GM12878 (cell line): Measurements from ENCODE around the gene SLC32A1. TPM values are rescaled to one million over a fixed set of nuclear protein-coding genes. Genes with fewer than 3 reads are reported as not detected.

Experiments used
- ATAC-seq: fragments of 200-7000 bp; cut with Tn5 transposase; 3 replicates; pipeline ENCODE4 v1.9.1; 2020; ENCODE audit warnings: mild to moderate bottlenecking, moderate library complexity
- BruUV-seq: library from RNA; stranded (reverse); fragments of 400-500 nt; replicated peaks from 2 replicates; lab custom pipeline; 2021; lab: Mats Ljungman, UMichigan
- CTCF ChIA-PET: fragments of 300-600 bp; sonication (Branson Sonifier 250); formaldehyde crosslinking; extraction: SDS; loops from one replicate; lab custom pipeline; 2021; ENCODE audit warnings: inconsistent platforms; lab: Yijun Ruan, JAX
- POLR2A ChIA-PET: fragments of 350-600 bp; formaldehyde crosslinking; extraction: SDS; loops from one replicate; lab custom pipeline; 2021; ENCODE audit warnings: inconsistent platforms; lab: Charles Lee
- RAD21 ChIA-PET: fragments of 300-600 bp; sonication (Branson Sonifier 250); formaldehyde crosslinking; loops from one replicate; lab custom pipeline; 2023; ENCODE audit warnings: antibody characterized with exemption; ENCODE audit not compliant: unreplicated experiment; lab: Charles Lee
- SMC1A ChIA-PET: fragments of 300-600 bp; sonication (Branson Sonifier 250); formaldehyde crosslinking; loops from one replicate; lab custom pipeline; 2023; ENCODE audit not compliant: unreplicated experiment, uncharacterized antibody; lab: Charles Lee
- DNase-seq: peaks from one replicate; pipeline ENCODE4 v3.0.0-alpha.2; 2011; ENCODE audit warnings: low read depth, low spot score
- FAIRE-seq: peaks from 3 replicates; lab custom pipeline; 2011; peaks lifted over from hg19 to GRCh38; lab: Jason Lieb, UNC
- H2AFZ ChIP-seq: 2 replicates; pipeline ENCODE4 v1.6.0; 2011; ENCODE audit warnings: low read depth, low read length, control low read depth; ENCODE audit not compliant: control insufficient read depth
- H3K27ac ChIP-seq: 2 replicates; pipeline ENCODE4 v1.5.1; 2011; ENCODE audit warnings: control low read depth; ENCODE audit not compliant: control insufficient read depth, insufficient read depth
- H3K27me3 ChIP-seq, 2 experiments: replicated peaks in 1 of 2; 2 replicates each; pipeline versions ENCODE4 v1.6.0 to v1.6.1; 2011; ENCODE audit warnings: low read length in 1 of 2; ENCODE audit not compliant: control insufficient read depth in 2 of 2, insufficient read depth in 2 of 2
- H3K36me3 ChIP-seq, 2 experiments: 2 replicates each; pipeline ENCODE4 v1.5.1; 2011; ENCODE audit warnings: low read length in 1 of 2; ENCODE audit not compliant: control insufficient read depth in 2 of 2, insufficient read depth in 2 of 2
- H3K4me1 ChIP-seq: 2 replicates; pipeline ENCODE4 v1.6.1; 2011; ENCODE audit warnings: mild to moderate bottlenecking, low read length, moderate library complexity, mixed read lengths; ENCODE audit not compliant: control insufficient read depth, insufficient read depth
- H3K4me2 ChIP-seq: 2 replicates; pipeline ENCODE4 v1.6.0; 2011; ENCODE audit warnings: control low read depth; ENCODE audit not compliant: control insufficient read depth, insufficient read depth
- H3K4me3 ChIP-seq: fragments of 200-600 bp; sonication (generic); 2 replicates; pipeline ENCODE4 v1.5.1; 2016
- H3K79me2 ChIP-seq: 2 replicates; pipeline ENCODE4 v1.6.0; 2011; ENCODE audit warnings: low read length; ENCODE audit not compliant: control insufficient read depth, insufficient read depth
- H3K9ac ChIP-seq: 2 replicates; pipeline ENCODE4 v1.8.0; 2011; ENCODE audit warnings: low read length, control low read depth, mixed read lengths; ENCODE audit not compliant: control insufficient read depth, insufficient read depth
- H3K9me3 ChIP-seq: replicated peaks from 3 replicates; pipeline ENCODE4 v1.5.1; 2011; ENCODE audit warnings: mild to moderate bottlenecking, low read length; ENCODE audit not compliant: control insufficient read depth, insufficient read depth
- H4K20me1 ChIP-seq: 2 replicates; pipeline ENCODE4 v1.6.0; 2011; ENCODE audit not compliant: control insufficient read depth, insufficient read depth
- LARP7 ChIP-seq: fragments of 450-650 bp; IDR thresholded peaks from 2 replicates; pipeline ENCODE4 v1.6.1; 2017; ENCODE audit warnings: mild to moderate bottlenecking
- MXI1 ChIP-seq: fragments of 150-350 bp; IDR thresholded peaks from 2 replicates; pipeline ENCODE4 v1.6.1; 2011; ENCODE audit warnings: low read depth, mild to moderate bottlenecking, inconsistent platforms, low read length, improper control_type of control experiment
- NR2F1 ChIP-seq: fragments of 450-650 bp; conservative IDR thresholded peaks from 2 replicates; pipeline ENCODE4 v1.6.1; 2017; ENCODE audit warnings: mild to moderate bottlenecking
- RELA ChIP-seq: fragments of 450-650 bp; IDR thresholded peaks from 2 replicates; pipeline ENCODE4 v1.8.0; 2014; ENCODE audit warnings: borderline replicate concordance; ENCODE audit not compliant: partially characterized antibody
- RUNX3 ChIP-seq: IDR thresholded peaks from 2 replicates; pipeline ENCODE4 v1.6.1; 2012; ENCODE audit warnings: low read length, inconsistent platforms
- TAF1 ChIP-seq: IDR thresholded peaks from 2 replicates; pipeline ENCODE4 v1.6.1; 2011; ENCODE audit warnings: mild to moderate bottlenecking, low read depth, low read length, borderline replicate concordance
- YY1 ChIP-seq: IDR thresholded peaks from 2 replicates; pipeline ENCODE4 v1.6.1; 2011; ENCODE audit warnings: low read depth, mild to moderate bottlenecking, low read length
- ZNF207 ChIP-seq: fragments of 450-650 bp; IDR thresholded peaks from 2 replicates; pipeline ENCODE4 v1.6.1; 2014; ENCODE audit warnings: antibody characterized with exemption, mild to moderate bottlenecking, borderline replicate concordance
- WGBS: methylation state at CpG from one replicate; pipeline ENCODE4 v1.1.6; 2016; ENCODE audit warnings: low lambda C conversion rate; ENCODE audit not compliant: insufficient replicate concordance, insufficient coverage; ENCODE audit errors: missing lambda C conversion rate; 5-methylcytosine and 5-hydroxymethylcytosine counted together
- in situ Hi-C: fragments of 300-500 bp; cut with MboI; formaldehyde crosslinking; loops from 9 replicates; pipeline ENCODE4 v1.14.3; 2018; ENCODE audit warnings: mixed read lengths
- intact Hi-C: fragments of 100-400 bp; cut with micrococcal nuclease; formaldehyde crosslinking; loops from one replicate; pipeline ENCODE4 v1.14.2; 2022; ENCODE audit not compliant: unreplicated experiment
- polyA plus RNA-seq, 11 experiments: library from polyadenylated mRNA; depleted of rRNA in 4 of 11; unstranded in 6 of 11; stranded (reverse) in 5 of 11; fragments of >200 nt; fragmentation: Nextera tagmentation in 4 of 11; fragmentation: Illumina TruSeq in 1 of 11; extraction: Ambion mirVana in 4 of 11; extraction: Trizol in 1 of 11; gene quantifications; 1 replicate in 1 of 11; 2 replicates in 10 of 11; pipeline versions ENCODE4 v1.2.1 to v1.2.3, GENCODE V29; 2011 to 2016; ENCODE audit warnings: inconsistent platforms in 2 of 11, missing spikeins in 2 of 11, low read depth in 1 of 11
- total RNA-seq, 4 experiments: library from RNA; depleted of rRNA in 3 of 4; stranded (reverse); fragments of >200 nt in 3 of 4; fragmentation: Illumina TruSeq in 1 of 4; extraction: Trizol in 1 of 4; gene quantifications; 2 replicates each; pipeline versions ENCODE4 v1.2.1 to v1.2.3, GENCODE V29; 2013 to 2021
- TF ChIP-seq, protein P1 (sequence below): fragments of 450-650 bp; conservative IDR thresholded peaks from 2 replicates; pipeline ENCODE4 v1.6.1; 2017; ENCODE audit warnings: mild to moderate bottlenecking, moderate library complexity
- TF ChIP-seq, protein P2 (sequence below): IDR thresholded peaks from 2 replicates; pipeline ENCODE4 v1.6.1; 2011; ENCODE audit warnings: borderline replicate concordance, low read depth, mild to moderate bottlenecking, moderate library complexity, low read length; ENCODE audit not compliant: insufficient read depth, poor library complexity, severe bottlenecking
- TF ChIP-seq, protein P3 (sequence below): IDR thresholded peaks from 2 replicates; pipeline ENCODE4 v1.6.1; 2012; ENCODE audit warnings: low read depth, low read length, improper control_type of control experiment
- TF ChIP-seq, protein P4 (sequence below): fragments of 450-650 bp; IDR thresholded peaks from 2 replicates; pipeline ENCODE4 v1.6.1; 2016; ENCODE audit warnings: mild to moderate bottlenecking
- TF ChIP-seq, protein P5 (sequence below): fragments of 450-650 bp; IDR thresholded peaks from 2 replicates; pipeline ENCODE4 v1.6.1; 2018; ENCODE audit warnings: borderline replicate concordance, mild to moderate bottlenecking; ENCODE audit not compliant: partially characterized antibody

The SLC32A1 gene
- total and polyA plus RNA-seq, 10 of the 15 experiments (the other 5 are each of a cell fraction or from before 2014, with no cell fraction given) = not detected

DNA sequence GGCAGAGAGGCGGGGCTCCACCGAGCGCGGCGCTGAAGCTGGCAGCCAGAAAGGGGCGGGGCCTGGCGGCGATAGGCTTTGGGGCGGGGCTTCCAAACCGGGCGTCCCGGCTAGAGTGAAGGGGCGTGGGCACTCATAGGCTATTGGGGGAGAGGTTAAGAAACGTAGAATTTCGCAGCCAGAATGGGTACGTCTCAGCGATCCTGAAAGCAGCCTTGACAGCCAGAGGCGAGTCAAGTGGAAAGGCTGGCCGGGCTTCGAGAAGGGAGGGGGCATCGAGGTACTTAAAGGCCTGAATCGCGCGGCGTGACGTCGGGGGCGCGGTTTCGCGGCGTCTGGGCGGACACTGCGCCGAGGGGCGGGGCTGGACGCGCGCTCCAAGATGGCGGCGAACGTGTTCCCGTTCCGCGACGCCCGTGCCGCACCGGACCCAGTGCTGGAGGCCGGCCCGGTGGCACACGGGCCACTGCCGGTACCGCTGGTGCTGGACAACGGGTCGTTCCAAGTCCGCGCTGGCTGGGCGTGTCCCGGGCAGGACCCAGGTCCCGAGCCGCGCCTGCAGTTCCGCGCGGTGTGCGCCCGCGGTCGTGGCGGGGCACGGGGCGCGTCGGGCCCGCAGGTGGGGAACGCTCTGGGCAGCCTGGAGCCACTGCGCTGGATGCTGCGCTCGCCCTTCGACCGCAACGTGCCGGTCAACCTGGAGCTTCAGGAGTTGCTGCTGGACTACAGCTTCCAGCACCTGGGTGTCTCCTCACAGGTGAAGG lies 24.0 kb downstream of the SLC32A1 start, which contains the start of gene ACTR5:
Gene ACTR5, plus strand, starts transcription at position 364 of the 764 bp plus-strand sequence. Its CDS starts 19 bp downstream, at position 383.
- peaks cover 0 to 6% of the 10 kb centered on the region in 2 experiments; a peak in 2 of 4 replicates for H3K36me3 ChIP-seq
- H2AFZ ChIP-seq = peak within 1 kb of the TSS; percentile 98
- ChIA-PET POLR2A (interaction anchor here (0.6 to 1.2 kb wide), 3 partner anchors 57 to 124 kb away, joined by 3 to 5 read pairs (median 3); partner anchors contain the start of gene PPP1R16B), RAD21 (interaction anchor here (0.7 to 7.7 kb wide), 6 partner anchors 57 to 214 kb away, joined by 3 to 84 read pairs (median 6); partner anchors contain the start of genes DHX35 and PPP1R16B), CTCF (interaction anchor here (0.7 to 11.2 kb wide), 11 partner anchors 8 to 249 kb away, joined by 3 to 138 read pairs (median 4); partner anchors contain the start of gene PPP1R16B), SMC1A (interaction anchor here (1.1 to 6.4 kb wide), 5 partner anchors 18 to 144 kb away, joined by 3 to 42 read pairs (median 5); partner anchors contain the start of gene PPP1R16B)
- H3K4me1 ChIP-seq = peaks cover 8% of the 10 kb centered on the region; the same call in 1 of the 2 replicates
- ATAC-seq (peak; percentile 94), DNase-seq (peak; percentile 76), FAIRE-seq (no peak)
- H3K27ac ChIP-seq = peak within 1 kb of the TSS; percentile 71
- H3K9me3 ChIP-seq = no peaks in the 10 kb centered on the region
- no peaks in the 10 kb centered on the region for H4K20me1 ChIP-seq
- peak within 1 kb of the TSS; percentile 94 for H3K4me2 ChIP-seq
- no peaks in the 10 kb centered on the region for H3K27me3 ChIP-seq
- H3K4me3 ChIP-seq = peak within 1 kb of the TSS; percentile 75
- WGBS = under 1% methylated on average over 73 of the region's 84 CpGs
- peaks cover 4% of the 10 kb centered on the region; the same call in 1 of the 2 replicates for H3K79me2 ChIP-seq
- intact Hi-C loops = loop anchor here (5.0 kb wide), 1 partner anchor 301 kb away; no protein-coding TSS in a partner anchor
- no TSS peak for BruUV-seq
- peak within 1 kb of the TSS; percentile 70 for H3K9ac ChIP-seq
- in situ Hi-C loops = no loop called here
- TF ChIP-seq TAF1 = peak; percentile 66; the same call in 1 of the 2 replicates
- TF ChIP-seq LARP7 = peak; percentile 98
- peak; percentile 56; the same call in 1 of the 2 replicates for TF ChIP-seq MXI1
- TF ChIP-seq, protein P1, sequence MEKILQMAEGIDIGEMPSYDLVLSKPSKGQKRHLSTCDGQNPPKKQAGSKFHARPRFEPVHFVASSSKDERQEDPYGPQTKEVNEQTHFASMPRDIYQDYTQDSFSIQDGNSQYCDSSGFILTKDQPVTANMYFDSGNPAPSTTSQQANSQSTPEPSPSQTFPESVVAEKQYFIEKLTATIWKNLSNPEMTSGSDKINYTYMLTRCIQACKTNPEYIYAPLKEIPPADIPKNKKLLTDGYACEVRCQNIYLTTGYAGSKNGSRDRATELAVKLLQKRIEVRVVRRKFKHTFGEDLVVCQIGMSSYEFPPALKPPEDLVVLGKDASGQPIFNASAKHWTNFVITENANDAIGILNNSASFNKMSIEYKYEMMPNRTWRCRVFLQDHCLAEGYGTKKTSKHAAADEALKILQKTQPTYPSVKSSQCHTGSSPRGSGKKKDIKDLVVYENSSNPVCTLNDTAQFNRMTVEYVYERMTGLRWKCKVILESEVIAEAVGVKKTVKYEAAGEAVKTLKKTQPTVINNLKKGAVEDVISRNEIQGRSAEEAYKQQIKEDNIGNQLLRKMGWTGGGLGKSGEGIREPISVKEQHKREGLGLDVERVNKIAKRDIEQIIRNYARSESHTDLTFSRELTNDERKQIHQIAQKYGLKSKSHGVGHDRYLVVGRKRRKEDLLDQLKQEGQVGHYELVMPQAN = peak; percentile 92
- peak; percentile 42 for TF ChIP-seq RUNX3
- TF ChIP-seq RELA = peak; percentile 15
- peak; percentile 90 for TF ChIP-seq ZNF207
- TF ChIP-seq, protein P2, sequence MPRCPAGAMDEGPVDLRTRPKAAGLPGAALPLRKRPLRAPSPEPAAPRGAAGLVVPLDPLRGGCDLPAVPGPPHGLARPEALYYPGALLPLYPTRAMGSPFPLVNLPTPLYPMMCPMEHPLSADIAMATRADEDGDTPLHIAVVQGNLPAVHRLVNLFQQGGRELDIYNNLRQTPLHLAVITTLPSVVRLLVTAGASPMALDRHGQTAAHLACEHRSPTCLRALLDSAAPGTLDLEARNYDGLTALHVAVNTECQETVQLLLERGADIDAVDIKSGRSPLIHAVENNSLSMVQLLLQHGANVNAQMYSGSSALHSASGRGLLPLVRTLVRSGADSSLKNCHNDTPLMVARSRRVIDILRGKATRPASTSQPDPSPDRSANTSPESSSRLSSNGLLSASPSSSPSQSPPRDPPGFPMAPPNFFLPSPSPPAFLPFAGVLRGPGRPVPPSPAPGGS = no peak
- TF ChIP-seq YY1 = peak; percentile 97
- TF ChIP-seq NR2F1 = peak; percentile 49
- TF ChIP-seq, protein P3, sequence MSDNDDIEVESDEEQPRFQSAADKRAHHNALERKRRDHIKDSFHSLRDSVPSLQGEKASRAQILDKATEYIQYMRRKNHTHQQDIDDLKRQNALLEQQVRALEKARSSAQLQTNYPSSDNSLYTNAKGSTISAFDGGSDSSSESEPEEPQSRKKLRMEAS = peak; percentile 11; the same call in 1 of the 2 replicates
- TF ChIP-seq, protein P4, sequence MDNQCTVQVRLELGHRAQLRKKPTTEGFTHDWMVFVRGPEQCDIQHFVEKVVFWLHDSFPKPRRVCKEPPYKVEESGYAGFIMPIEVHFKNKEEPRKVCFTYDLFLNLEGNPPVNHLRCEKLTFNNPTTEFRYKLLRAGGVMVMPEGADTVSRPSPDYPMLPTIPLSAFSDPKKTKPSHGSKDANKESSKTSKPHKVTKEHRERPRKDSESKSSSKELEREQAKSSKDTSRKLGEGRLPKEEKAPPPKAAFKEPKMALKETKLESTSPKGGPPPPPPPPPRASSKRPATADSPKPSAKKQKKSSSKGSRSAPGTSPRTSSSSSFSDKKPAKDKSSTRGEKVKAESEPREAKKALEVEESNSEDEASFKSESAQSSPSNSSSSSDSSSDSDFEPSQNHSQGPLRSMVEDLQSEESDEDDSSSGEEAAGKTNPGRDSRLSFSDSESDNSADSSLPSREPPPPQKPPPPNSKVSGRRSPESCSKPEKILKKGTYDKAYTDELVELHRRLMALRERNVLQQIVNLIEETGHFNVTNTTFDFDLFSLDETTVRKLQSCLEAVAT = no peak
- TF ChIP-seq, protein P5, sequence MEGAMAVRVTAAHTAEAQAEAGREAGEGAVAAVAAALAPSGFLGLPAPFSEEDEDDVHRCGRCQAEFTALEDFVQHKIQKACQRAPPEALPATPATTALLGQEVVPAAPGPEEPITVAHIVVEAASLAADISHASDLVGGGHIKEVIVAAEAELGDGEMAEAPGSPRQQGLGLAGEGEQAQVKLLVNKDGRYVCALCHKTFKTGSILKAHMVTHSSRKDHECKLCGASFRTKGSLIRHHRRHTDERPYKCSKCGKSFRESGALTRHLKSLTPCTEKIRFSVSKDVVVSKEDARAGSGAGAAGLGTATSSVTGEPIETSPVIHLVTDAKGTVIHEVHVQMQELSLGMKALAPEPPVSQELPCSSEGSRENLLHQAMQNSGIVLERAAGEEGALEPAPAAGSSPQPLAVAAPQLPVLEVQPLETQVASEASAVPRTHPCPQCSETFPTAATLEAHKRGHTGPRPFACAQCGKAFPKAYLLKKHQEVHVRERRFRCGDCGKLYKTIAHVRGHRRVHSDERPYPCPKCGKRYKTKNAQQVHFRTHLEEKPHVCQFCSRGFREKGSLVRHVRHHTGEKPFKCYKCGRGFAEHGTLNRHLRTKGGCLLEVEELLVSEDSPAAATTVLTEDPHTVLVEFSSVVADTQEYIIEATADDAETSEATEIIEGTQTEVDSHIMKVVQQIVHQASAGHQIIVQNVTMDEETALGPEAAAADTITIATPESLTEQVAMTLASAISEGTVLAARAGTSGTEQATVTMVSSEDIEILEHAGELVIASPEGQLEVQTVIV = no peak
